Measurements from ENCODE around the gene CGB2. TPM values are rescaled to one million over a fixed set of nuclear protein-coding genes. Genes with fewer than 3 reads are reported as not detected.

The CGB2 gene
- total RNA-seq, 1 donor, result not detected

DNA sequence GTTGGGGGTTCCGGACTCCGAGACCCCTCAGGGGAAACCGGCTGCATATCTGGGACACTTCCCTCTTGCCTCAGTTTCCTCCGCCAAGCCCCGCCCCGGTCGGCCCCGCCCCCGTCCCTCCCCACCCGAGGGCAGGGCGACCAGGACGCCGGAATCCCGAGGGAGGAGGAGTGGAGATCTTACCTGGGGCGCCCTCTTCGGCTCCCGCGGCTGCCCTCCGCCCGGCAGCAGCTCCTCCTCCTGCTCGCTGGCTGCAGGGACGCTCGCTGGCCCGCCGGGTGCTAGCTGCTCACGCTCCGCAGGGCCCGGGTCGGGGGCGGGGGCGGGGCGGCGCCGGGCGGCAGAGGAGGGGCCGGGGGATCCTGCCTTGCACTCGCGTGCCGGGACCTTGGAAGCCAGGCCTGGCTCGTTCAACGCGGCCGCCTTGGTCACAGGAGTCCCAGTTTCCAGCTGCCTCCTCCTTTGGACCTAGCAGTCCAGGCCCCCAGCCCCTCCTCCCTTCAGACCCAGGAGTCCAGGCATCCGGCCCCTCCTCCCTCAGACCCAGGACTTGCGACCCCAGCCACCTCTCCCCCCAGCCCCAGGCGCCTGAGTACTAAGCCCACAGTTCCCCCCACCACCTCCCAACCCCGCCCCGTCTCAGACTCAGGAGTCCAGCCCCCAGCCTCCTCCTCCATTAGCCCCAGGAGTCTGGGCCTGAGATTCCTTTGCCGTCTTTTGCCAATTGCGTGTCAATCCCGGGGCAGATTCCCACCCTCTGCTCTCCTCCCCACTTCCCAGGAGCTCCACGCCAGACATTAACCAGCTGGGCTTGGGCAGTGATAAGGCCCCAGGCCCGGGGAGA is 33.3 kb downstream of the CGB2 start, which contains the start of gene NTF4:
Gene NTF4 (minus strand): TSS at position 51 of the 844 bp plus-strand sequence. CDS start 2,821 bp downstream, outside the sequence.
- TF ChIP-seq, protein P1, sequence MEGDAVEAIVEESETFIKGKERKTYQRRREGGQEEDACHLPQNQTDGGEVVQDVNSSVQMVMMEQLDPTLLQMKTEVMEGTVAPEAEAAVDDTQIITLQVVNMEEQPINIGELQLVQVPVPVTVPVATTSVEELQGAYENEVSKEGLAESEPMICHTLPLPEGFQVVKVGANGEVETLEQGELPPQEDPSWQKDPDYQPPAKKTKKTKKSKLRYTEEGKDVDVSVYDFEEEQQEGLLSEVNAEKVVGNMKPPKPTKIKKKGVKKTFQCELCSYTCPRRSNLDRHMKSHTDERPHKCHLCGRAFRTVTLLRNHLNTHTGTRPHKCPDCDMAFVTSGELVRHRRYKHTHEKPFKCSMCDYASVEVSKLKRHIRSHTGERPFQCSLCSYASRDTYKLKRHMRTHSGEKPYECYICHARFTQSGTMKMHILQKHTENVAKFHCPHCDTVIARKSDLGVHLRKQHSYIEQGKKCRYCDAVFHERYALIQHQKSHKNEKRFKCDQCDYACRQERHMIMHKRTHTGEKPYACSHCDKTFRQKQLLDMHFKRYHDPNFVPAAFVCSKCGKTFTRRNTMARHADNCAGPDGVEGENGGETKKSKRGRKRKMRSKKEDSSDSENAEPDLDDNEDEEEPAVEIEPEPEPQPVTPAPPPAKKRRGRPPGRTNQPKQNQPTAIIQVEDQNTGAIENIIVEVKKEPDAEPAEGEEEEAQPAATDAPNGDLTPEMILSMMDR (IDR thresholded peaks at IDR 0.05; ENCODE audit: extremely low read depth, low read depth, low read length), result no peak
- Histone ChIP-seq H2AFZ (ENCODE audit: low read length) (no peak within 1 kb of the TSS), H4K20me1 (ENCODE audit: insufficient read depth, low read length) (peaks cover 3% of the 10 kb centered on the region), H3K79me2 (ENCODE audit: insufficient read depth, low read length) (no peaks in the 10 kb centered on the region), H3K4me2 (ENCODE audit: insufficient read depth, low read length) (peak within 1 kb of the TSS; percentile 48), H3K4me3 (ENCODE audit: insufficient read depth, low read length) (peak within 1 kb of the TSS; percentile 19), H3K27me3 (ENCODE audit: insufficient read depth, low read length) (peaks cover 3% of the 10 kb centered on the region), H3K9me3 (ENCODE audit: low read depth, low read length) (no peaks in the 10 kb centered on the region), H3K27ac (ENCODE audit: low read depth, low read length) (no peak within 1 kb of the TSS), H3K4me1 (ENCODE audit: insufficient read depth, low read length) (no peaks in the 10 kb centered on the region), H3K36me3 (ENCODE audit: insufficient read depth, low read length) (no peaks in the 10 kb centered on the region)
- peak; percentile 94 for DNase-seq (ENCODE audit: insufficient read length, low spot score, missing footprints)

DNA sequence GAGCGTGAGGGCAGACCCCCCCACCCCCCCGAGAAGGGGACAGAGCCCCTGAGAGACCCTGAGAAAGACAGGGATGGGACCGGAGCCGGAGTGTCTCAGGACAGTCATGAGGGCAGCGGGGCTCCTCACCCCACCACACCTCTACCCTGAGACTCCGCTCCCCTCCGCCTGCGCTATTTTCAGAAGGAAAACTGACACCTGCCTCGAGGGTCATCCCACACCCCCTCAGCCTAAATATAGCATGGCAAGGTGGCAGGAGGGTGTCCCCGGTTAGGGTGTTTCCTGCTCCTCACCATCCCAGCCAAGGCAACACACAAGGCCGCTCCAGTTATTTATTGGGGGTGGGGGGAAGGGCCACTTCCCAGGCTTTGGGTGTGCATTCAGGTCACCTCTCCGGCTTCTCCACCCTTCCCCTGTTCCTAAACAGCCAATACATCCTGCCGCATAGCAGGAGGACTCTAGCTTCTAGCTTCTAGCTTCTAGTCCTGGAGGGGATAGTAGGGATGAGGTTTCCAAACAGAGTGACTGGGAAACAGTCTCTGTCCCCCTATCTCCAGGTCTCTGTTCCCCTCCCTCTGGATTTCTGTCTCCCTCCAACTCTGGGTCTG is 34.3 kb downstream of the CGB2 start:
- H3K4me2 ChIP-seq (ENCODE audit: insufficient read depth, low read length), result no peak overlapping the region
- no peaks in the 10 kb centered on the region for H3K79me2 ChIP-seq (ENCODE audit: insufficient read depth, low read length)
- H3K9me3 ChIP-seq (ENCODE audit: low read depth, low read length), result no peaks in the 10 kb centered on the region
- no peaks in the 10 kb centered on the region for H3K4me1 ChIP-seq (ENCODE audit: insufficient read depth, low read length)
- peak; percentile 83 for DNase-seq (ENCODE audit: insufficient read length, low spot score, missing footprints)
- peaks cover 5% of the 10 kb centered on the region for H3K27me3 ChIP-seq (ENCODE audit: insufficient read depth, low read length)
- H4K20me1 ChIP-seq (ENCODE audit: insufficient read depth, low read length), result no peaks in the 10 kb centered on the region
- no peak overlapping the region for H2AFZ ChIP-seq (ENCODE audit: low read length)
- no peak overlapping the region for H3K4me3 ChIP-seq (ENCODE audit: insufficient read depth, low read length)
- no peaks in the 10 kb centered on the region for H3K36me3 ChIP-seq (ENCODE audit: insufficient read depth, low read length)
- H3K27ac ChIP-seq (ENCODE audit: low read depth, low read length), result no peak overlapping the region
- TF ChIP-seq, protein P1 (IDR thresholded peaks at IDR 0.05; ENCODE audit: extremely low read depth, low read depth, low read length), result no peak

DNA sequence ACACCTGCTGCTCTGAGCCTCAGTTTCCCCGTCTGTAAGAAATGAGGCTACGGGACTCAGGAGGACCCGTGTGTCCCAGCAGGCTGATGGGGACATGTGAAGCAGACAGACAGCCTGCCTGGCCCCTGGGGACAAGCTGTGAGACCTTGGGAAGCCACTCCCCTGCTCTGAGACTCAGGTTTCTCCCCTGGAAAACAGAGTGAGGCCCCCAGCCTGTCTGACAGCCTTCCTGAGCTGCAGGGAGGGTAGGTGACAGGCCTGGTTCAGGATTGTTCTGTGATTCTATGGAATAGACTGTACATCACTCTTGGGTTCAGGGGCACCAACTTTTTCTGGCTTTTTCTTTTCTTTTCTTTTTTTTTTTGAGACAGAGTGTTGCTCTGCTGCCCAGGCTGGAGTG is 35.9 kb downstream of the CGB2 start:
- no peaks in the 10 kb centered on the region for H3K79me2 ChIP-seq (ENCODE audit: insufficient read depth, low read length)
- TF ChIP-seq, protein P1 (IDR thresholded peaks at IDR 0.05; ENCODE audit: extremely low read depth, low read depth, low read length), result no peak
- H3K36me3 ChIP-seq (ENCODE audit: insufficient read depth, low read length), result no peaks in the 10 kb centered on the region
- no peak overlapping the region for H2AFZ ChIP-seq (ENCODE audit: low read length)
- H4K20me1 ChIP-seq (ENCODE audit: insufficient read depth, low read length), result no peaks in the 10 kb centered on the region
- H3K4me3 ChIP-seq (ENCODE audit: insufficient read depth, low read length), result no peak overlapping the region
- H3K4me2 ChIP-seq (ENCODE audit: insufficient read depth, low read length), result no peak overlapping the region
- peak; percentile 82 for DNase-seq (ENCODE audit: insufficient read length, low spot score, missing footprints)
- no peak overlapping the region for H3K27ac ChIP-seq (ENCODE audit: low read depth, low read length)
- H3K9me3 ChIP-seq (ENCODE audit: low read depth, low read length), result no peaks in the 10 kb centered on the region
- no peaks in the 10 kb centered on the region for H3K4me1 ChIP-seq (ENCODE audit: insufficient read depth, low read length)
- H3K27me3 ChIP-seq (ENCODE audit: insufficient read depth, low read length), result peaks cover 13% of the 10 kb centered on the region

DNA sequence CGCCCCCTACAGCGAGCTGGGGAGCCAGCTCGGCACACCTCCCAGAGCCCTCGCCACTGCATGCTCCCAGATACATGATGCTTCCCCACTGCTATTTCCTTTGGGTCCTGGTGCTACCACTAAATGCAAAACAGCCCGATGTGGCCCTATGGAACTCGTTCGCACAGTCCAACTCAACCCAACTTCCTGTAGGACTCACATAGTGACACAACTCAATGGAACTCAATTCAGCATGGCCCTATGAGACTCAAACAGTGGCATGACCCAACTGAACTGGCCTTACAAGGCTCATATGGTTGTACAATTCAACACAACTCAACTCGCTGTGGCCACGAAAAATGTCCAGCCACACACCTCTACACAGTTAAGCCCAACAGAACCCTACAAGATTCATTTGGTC is 37.3 kb downstream of the CGB2 start:
- no peaks in the 10 kb centered on the region for H4K20me1 ChIP-seq (ENCODE audit: insufficient read depth, low read length)
- peaks cover 21% of the 10 kb centered on the region for H3K27me3 ChIP-seq (ENCODE audit: insufficient read depth, low read length)
- no peaks in the 10 kb centered on the region for H3K4me1 ChIP-seq (ENCODE audit: insufficient read depth, low read length)
- TF ChIP-seq, protein P1 (IDR thresholded peaks at IDR 0.05; ENCODE audit: extremely low read depth, low read depth, low read length), result no peak
- no peaks in the 10 kb centered on the region for H3K9me3 ChIP-seq (ENCODE audit: low read depth, low read length)
- H3K4me3 ChIP-seq (ENCODE audit: insufficient read depth, low read length), result no peak overlapping the region
- no peak for DNase-seq (ENCODE audit: insufficient read length, low spot score, missing footprints)
- H3K36me3 ChIP-seq (ENCODE audit: insufficient read depth, low read length), result no peaks in the 10 kb centered on the region
- no peak overlapping the region for H3K27ac ChIP-seq (ENCODE audit: low read depth, low read length)
- no peaks in the 10 kb centered on the region for H3K79me2 ChIP-seq (ENCODE audit: insufficient read depth, low read length)
- H3K4me2 ChIP-seq (ENCODE audit: insufficient read depth, low read length), result no peak overlapping the region
- no peak overlapping the region for H2AFZ ChIP-seq (ENCODE audit: low read length)

Data from osteoblast (primary cell).